ENCODE results near the gene ITPK1.

GRCh38 chr14:92939699-92940098, 176.0 kb downstream of the ITPK1 start:
- no peak for TF ChIP-seq POLR2AphosphoS5 (IDR thresholded peaks at IDR 0.05; ENCODE audit: low read depth, low read length)
- no peak for TF ChIP-seq TAF1 (IDR thresholded peaks at IDR 0.05; ENCODE audit: borderline replicate concordance, insufficient read depth, low read length)

All from PFSK-1 (cell line).